IgD-negative memory B cell (primary cell): ENCODE measurements around the gene SLC23A1. TPM values are rescaled to one million over a fixed set of nuclear protein-coding genes. Genes with fewer than 3 reads are reported as not detected.

Source experiments
- H3K27ac Mint-ChIP-seq, 3 donors: one replicate each; pipeline ENCODE4 v1.8.0; 2020 to 2022; ENCODE audit warnings: mild to moderate bottlenecking in 3 of 3, mixed read lengths in 3 of 3, moderate library complexity in 1 of 3
- H3K27me3 Mint-ChIP-seq: one replicate; pipeline ENCODE4 v1.8.0; 2021; ENCODE audit warnings: mixed read lengths
- H3K36me3 Mint-ChIP-seq: one replicate; pipeline ENCODE4 v1.8.0; 2020; ENCODE audit warnings: mild to moderate bottlenecking, mixed read lengths
- H3K4me1 Mint-ChIP-seq, 3 donors: one replicate each; pipeline ENCODE4 v1.8.0; 2020 to 2022; ENCODE audit warnings: mixed read lengths in 3 of 3, mild to moderate bottlenecking in 1 of 3
- H3K4me3 Mint-ChIP-seq, 4 donors: one replicate each; pipeline ENCODE4 v1.8.0; 2020 to 2022; ENCODE audit warnings: mild to moderate bottlenecking in 4 of 4, mixed read lengths in 4 of 4, moderate library complexity in 3 of 4
- H3K9me3 Mint-ChIP-seq, 3 donors: one replicate each; pipeline ENCODE4 v1.8.0; 2020 to 2021; ENCODE audit warnings: mixed read lengths in 3 of 3, mild to moderate bottlenecking in 1 of 3
- polyA plus RNA-seq: library from polyadenylated mRNA; unstranded; fragments of 300-500 nt; fragmentation: Illumina TruSeq; gene quantifications from one replicate; pipeline ENCODE4 v1.2.3, GENCODE V29; 2021

SLC23A1 gene
- polyA plus RNA-seq, 1 donor from 2014 or later = not detected

GRCh38 chr5:139396691-139397090, 13.6 kb upstream of the SLC23A1 start:
- no peaks in the 10 kb centered on the region for H3K27me3 Mint-ChIP-seq
- H3K36me3 Mint-ChIP-seq = peaks cover 2% of the 10 kb centered on the region
- peaks cover 7 to 18% (median 10%) of the 10 kb centered on the region in 3 donors for H3K4me1 Mint-ChIP-seq
- peak overlapping the region in 1 of 4 donors; percentile 89 for H3K4me3 Mint-ChIP-seq
- peak overlapping the region in 1 of 3 donors; percentile 61 for H3K27ac Mint-ChIP-seq
- H3K9me3 Mint-ChIP-seq = no peaks in the 10 kb centered on the region

- Mint-ChIP-seq H3K4me1 (peaks cover 12 to 24% (median 14%) of the 10 kb centered on the region in 3 donors), H3K27me3 (no peaks in the 10 kb centered on the region), H3K4me3 (peak overlapping the region; percentile 54 to 89 (median 70)), H3K9me3 (no peaks in the 10 kb centered on the region), H3K36me3 (peaks cover 2% of the 10 kb centered on the region), H3K27ac (peak overlapping the region in 2 of 3 donors; percentile 73 to 82)
These were observed 12.9 kb upstream of the SLC23A1 start for GRCh38 chr5:139395844-139396640.

- H3K36me3 Mint-ChIP-seq = peaks cover 2% of the 10 kb centered on the region
- peak within 1 kb of the TSS in 1 of 3 donors; percentile 96 for H3K27ac Mint-ChIP-seq
- H3K4me1 Mint-ChIP-seq = peaks cover 19 to 33% (median 22%) of the 10 kb centered on the region in 3 donors
- H3K9me3 Mint-ChIP-seq = no peaks in the 10 kb centered on the region
- peak within 1 kb of the TSS; percentile 77 to 96 (median 90) for H3K4me3 Mint-ChIP-seq
- no peaks in the 10 kb centered on the region for H3K27me3 Mint-ChIP-seq
These were observed 11.8 kb upstream of the SLC23A1 start, which contains the start of gene PROB1 for GRCh38 chr5:139394654-139395566. Gene PROB1 (minus strand): TSS chr5:139395104. CDS start chr5:139395081, 23 bp downstream.

- Mint-ChIP-seq H3K27ac (peak overlapping the region in 1 of 3 donors; percentile 96), H3K4me1 (peaks cover 23 to 36% (median 25%) of the 10 kb centered on the region in 3 donors), H3K27me3 (no peaks in the 10 kb centered on the region), H3K36me3 (peaks cover 2% of the 10 kb centered on the region), H3K4me3 (peak overlapping the region; percentile 77 to 96 (median 86)), H3K9me3 (no peaks in the 10 kb centered on the region)
These were observed 11.1 kb upstream of the SLC23A1 start for GRCh38 chr5:139394123-139394653.

GRCh38 chr5:139393497-139394122, 10.5 kb upstream of the SLC23A1 start:
- Mint-ChIP-seq H3K4me1 (peaks cover 24 to 36% (median 27%) of the 10 kb centered on the region in 3 donors), H3K36me3 (peaks cover 2% of the 10 kb centered on the region), H3K27me3 (no peaks in the 10 kb centered on the region)

GRCh38 chr5:139392678-139393496, 9.8 kb upstream of the SLC23A1 start:
- peaks cover 2% of the 10 kb centered on the region for H3K36me3 Mint-ChIP-seq
- H3K27me3 Mint-ChIP-seq = no peaks in the 10 kb centered on the region
- peaks cover 30 to 40% (median 34%) of the 10 kb centered on the region in 3 donors for H3K4me1 Mint-ChIP-seq
- peak overlapping the region; percentile 53 to 96 (median 88) for H3K27ac Mint-ChIP-seq
- peak overlapping the region; percentile 82 to 96 (median 94) for H3K4me3 Mint-ChIP-seq
- H3K9me3 Mint-ChIP-seq = no peaks in the 10 kb centered on the region

More at GRCh38 chr5:139393497-139394122, 10.5 kb upstream of the SLC23A1 start:
- Mint-ChIP-seq H3K27ac (peak overlapping the region; percentile 53 to 96 (median 88)), H3K9me3 (no peaks in the 10 kb centered on the region), H3K4me3 (peak overlapping the region; percentile 82 to 96 (median 94))

GRCh38 chr5:139392324-139392677, 9.2 kb upstream of the SLC23A1 start:
- Mint-ChIP-seq H3K27ac (peak overlapping the region in 2 of 3 donors; percentile 88 to 96), H3K27me3 (no peaks in the 10 kb centered on the region), H3K9me3 (no peaks in the 10 kb centered on the region), H3K4me3 (peak overlapping the region; percentile 82 to 96 (median 94)), H3K4me1 (peaks cover 33 to 37% (median 37%) of the 10 kb centered on the region in 3 donors), H3K36me3 (peaks cover 2% of the 10 kb centered on the region)

- Mint-ChIP-seq H3K36me3 (peaks cover 2% of the 10 kb centered on the region), H3K27me3 (no peaks in the 10 kb centered on the region), H3K27ac (peak overlapping the region; percentile 93 to 98 (median 97)), H3K4me1 (peaks cover 33 to 37% (median 35%) of the 10 kb centered on the region in 3 donors), H3K9me3 (no peaks in the 10 kb centered on the region), H3K4me3 (peak overlapping the region; percentile 82 to 94 (median 88))
These were observed 8.7 kb upstream of the SLC23A1 start for GRCh38 chr5:139391570-139392323.

GRCh38 chr5:139390639-139391569, 7.8 kb upstream of the SLC23A1 start:
- H3K27ac Mint-ChIP-seq = peak overlapping the region; percentile 97 to 99 (median 98)
- H3K9me3 Mint-ChIP-seq = no peaks in the 10 kb centered on the region
- no peaks in the 10 kb centered on the region for H3K36me3 Mint-ChIP-seq
- no peaks in the 10 kb centered on the region for H3K27me3 Mint-ChIP-seq
- H3K4me3 Mint-ChIP-seq = peak overlapping the region; percentile 82 to 94 (median 88)
- peaks cover 28 to 43% (median 43%) of the 10 kb centered on the region in 3 donors for H3K4me1 Mint-ChIP-seq

GRCh38 chr5:139389701-139390638, 6.9 kb upstream of the SLC23A1 start, which contains the start of gene MZB1:
Gene MZB1 (minus strand): TSS chr5:139389913. CDS start chr5:139389856, 57 bp downstream.
- H3K4me1 Mint-ChIP-seq = peaks cover 36 to 52% (median 52%) of the 10 kb centered on the region in 3 donors
- no peaks in the 10 kb centered on the region for H3K27me3 Mint-ChIP-seq
- no peaks in the 10 kb centered on the region for H3K36me3 Mint-ChIP-seq
- H3K4me3 Mint-ChIP-seq = peak within 1 kb of the TSS; percentile 82 to 98 (median 93)
- H3K27ac Mint-ChIP-seq = peak within 1 kb of the TSS; percentile 97 to 99 (median 98)
- H3K9me3 Mint-ChIP-seq = no peaks in the 10 kb centered on the region

- H3K27me3 Mint-ChIP-seq = no peaks in the 10 kb centered on the region
- H3K4me3 Mint-ChIP-seq = peak overlapping the region; percentile 82 to 98 (median 93)
- H3K9me3 Mint-ChIP-seq = no peaks in the 10 kb centered on the region
- peak overlapping the region; percentile 91 to 98 (median 97) for H3K27ac Mint-ChIP-seq
- H3K36me3 Mint-ChIP-seq = no peaks in the 10 kb centered on the region
- peaks cover 44 to 64% (median 62%) of the 10 kb centered on the region in 3 donors for H3K4me1 Mint-ChIP-seq
These were observed 5.2 kb upstream of the SLC23A1 start for GRCh38 chr5:139388198-139388821.
